Activated CD8-positive, alpha-beta memory T cell treated with anti-CD3 and anti-CD28 coated beads, Interleukin-2, amount 10 ng/mL, durations not matched to agents 7 days and 5 days (primary cell): ENCODE data around the gene ADAD2. TPM values are rescaled to one million over a fixed set of nuclear protein-coding genes. Genes with fewer than 3 reads are reported as not detected.

Experiments
- ATAC-seq: fragments of 150-1000 bp; cut with Tn5 transposase; one replicate; pipeline ENCODE4 v1.10.0; 2021; ENCODE audit warnings: moderate library complexity
- CTCF ChIA-PET: fragments of 350-600 bp; sonication (Branson Sonifier 250); formaldehyde crosslinking; loops from one replicate; lab custom pipeline; 2021; ENCODE audit warnings: antibody characterized with exemption; lab: Charles Lee
- DNase-seq: peaks from one replicate; pipeline ENCODE4 v3.0.0-alpha.2; 2020
- H3K27ac Mint-ChIP-seq: one replicate; pipeline ENCODE4 v1.8.0; 2021; ENCODE audit warnings: mild to moderate bottlenecking, mixed read lengths
- H3K27me3 Mint-ChIP-seq: one replicate; pipeline ENCODE4 v1.8.0; 2021; ENCODE audit warnings: mixed read lengths
- H3K36me3 Mint-ChIP-seq: one replicate; pipeline ENCODE4 v1.8.0; 2021; ENCODE audit warnings: mild to moderate bottlenecking, mixed read lengths
- H3K4me1 Mint-ChIP-seq: one replicate; pipeline ENCODE4 v1.8.0; 2021; ENCODE audit warnings: mixed read lengths
- H3K4me3 Mint-ChIP-seq: one replicate; pipeline ENCODE4 v1.8.0; 2021; ENCODE audit warnings: mild to moderate bottlenecking, moderate library complexity, mixed read lengths
- H3K9me3 Mint-ChIP-seq: one replicate; pipeline ENCODE4 v1.8.0; 2022; ENCODE audit warnings: low read depth, mixed read lengths
- total RNA-seq, 2 experiments: library from RNA; stranded (reverse); gene quantifications; one replicate each; pipeline ENCODE4 v1.2.3, GENCODE V29; 2021

ADAD2 gene
- total RNA-seq, 2 experiments from 2014 or later = not detected

GRCh38 chr16:84179612-84180320 is 11.2 kb upstream of the ADAD2 start:
- DNase-seq = no peak
- ATAC-seq = no peak
- Mint-ChIP-seq H3K4me1 (peaks cover 6% of the 10 kb centered on the region), H3K9me3 (no peaks in the 10 kb centered on the region), H3K27me3 (no peaks in the 10 kb centered on the region), H3K27ac (no peak overlapping the region), H3K4me3 (no peak overlapping the region), H3K36me3 (peaks cover 14% of the 10 kb centered on the region)
- CTCF ChIA-PET = interaction anchor here (0.8 kb wide), 1 partner anchor 223 kb away, joined by 3 read pairs; no protein-coding TSS in a partner anchor

DNA sequence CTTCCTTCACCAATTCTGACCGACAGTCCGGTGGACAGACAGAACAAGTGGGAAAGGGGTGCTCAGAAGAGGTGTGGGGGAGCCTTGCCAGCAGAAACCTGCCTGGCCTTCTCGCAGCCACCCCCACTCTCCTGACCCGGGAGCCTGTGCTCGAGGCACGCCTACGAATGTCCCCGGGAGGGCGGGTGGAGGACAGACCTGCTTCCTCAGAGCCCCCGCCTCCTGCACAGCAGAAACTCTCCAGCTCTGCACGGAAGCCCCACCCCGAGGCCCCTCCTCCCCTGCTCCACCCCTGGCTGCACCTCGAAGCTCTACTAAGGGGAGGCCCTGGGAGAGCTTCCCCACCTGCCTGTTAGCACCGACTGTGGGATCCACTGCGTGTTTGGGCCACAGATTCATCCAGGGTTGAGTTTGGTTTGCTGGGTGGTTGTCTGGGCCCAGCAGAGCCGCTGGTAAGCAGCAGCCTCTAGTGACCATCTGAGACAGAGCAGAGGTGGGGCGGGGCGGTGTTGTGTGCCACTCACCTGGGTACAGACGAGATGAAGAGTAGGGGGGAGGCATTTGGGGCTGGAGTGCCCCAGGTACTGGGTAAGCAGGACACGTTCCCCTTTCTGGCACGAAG is 10.3 kb upstream of the ADAD2 start:
- CTCF ChIA-PET = interaction anchor here (0.8 kb wide), 1 partner anchor 224 kb away, joined by 3 read pairs; no protein-coding TSS in a partner anchor

DNA sequence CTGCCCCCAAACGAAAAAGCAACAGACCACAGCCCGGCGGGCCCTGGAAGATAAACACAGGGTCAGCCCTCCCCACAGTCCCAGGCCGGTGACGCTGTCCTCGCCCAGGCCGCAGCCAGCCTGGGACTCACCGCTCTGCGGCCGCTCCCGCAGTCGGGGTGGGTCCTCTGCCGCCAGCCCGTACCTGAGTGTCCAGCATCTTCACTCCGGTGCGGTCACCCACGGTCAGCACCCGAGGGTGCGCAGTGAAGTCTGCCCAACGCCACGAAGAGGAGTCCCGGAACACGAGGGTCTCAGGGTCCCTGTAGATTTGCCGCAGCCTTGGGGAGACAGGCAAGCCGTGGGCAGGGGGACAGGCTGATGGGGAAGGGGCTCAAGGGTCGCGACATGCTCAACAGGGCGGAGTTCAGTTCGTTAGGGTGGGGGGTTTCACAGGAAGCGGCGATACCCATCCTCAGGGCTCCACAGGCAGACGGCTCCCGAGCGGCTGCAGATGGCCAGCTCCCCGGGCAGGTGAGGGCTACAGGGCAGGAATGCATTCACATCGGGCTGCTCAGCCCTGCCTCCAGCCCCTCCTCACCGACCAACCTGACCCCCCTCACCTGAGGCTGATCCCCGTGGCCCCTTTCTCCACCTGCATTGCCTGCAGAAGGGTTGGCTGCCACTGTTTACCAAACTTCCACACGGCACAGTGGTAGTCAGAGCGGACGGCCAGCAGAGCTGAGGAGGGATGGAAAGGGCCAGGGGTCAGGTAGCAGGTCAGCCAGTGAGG is 9.6 kb upstream of the ADAD2 start:
- no peak for ATAC-seq
- no peaks in the 10 kb centered on the region for H3K27me3 Mint-ChIP-seq
- H3K4me3 Mint-ChIP-seq = no peak overlapping the region
- CTCF ChIA-PET = no interaction called here
- H3K36me3 Mint-ChIP-seq = peaks cover 16% of the 10 kb centered on the region
- no peak overlapping the region for H3K27ac Mint-ChIP-seq
- peaks cover 13% of the 10 kb centered on the region for H3K4me1 Mint-ChIP-seq
- no peak for DNase-seq
- H3K9me3 Mint-ChIP-seq = no peaks in the 10 kb centered on the region

More for the DNA sequence above, 10.3 kb upstream of the ADAD2 start:
- no peak for ATAC-seq
- Mint-ChIP-seq H3K27me3 (no peaks in the 10 kb centered on the region), H3K9me3 (no peaks in the 10 kb centered on the region), H3K4me3 (no peak overlapping the region), H3K4me1 (peaks cover 11% of the 10 kb centered on the region), H3K27ac (no peak overlapping the region), H3K36me3 (peaks cover 16% of the 10 kb centered on the region)
- DNase-seq = no peak

DNA sequence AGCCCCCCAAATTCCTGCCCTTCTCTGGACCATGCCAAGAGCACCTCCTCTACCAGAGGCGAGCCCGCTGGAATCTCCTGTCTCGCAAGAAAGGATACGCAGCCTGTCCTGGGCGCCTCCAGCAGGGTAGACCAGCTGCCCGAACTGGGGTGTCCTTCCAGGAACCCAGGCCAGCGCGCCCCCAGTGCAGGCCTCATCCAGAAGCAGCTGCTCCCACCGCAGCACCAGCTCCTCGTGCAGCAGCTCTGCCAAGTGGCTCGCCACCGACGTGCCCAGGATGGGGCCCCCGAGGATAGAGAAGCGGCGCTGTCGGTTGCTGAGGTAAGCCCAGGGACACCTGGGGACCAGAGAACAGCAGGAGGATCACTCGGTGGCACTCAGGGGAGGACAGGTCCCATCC is 8.9 kb upstream of the ADAD2 start:
- Mint-ChIP-seq H3K4me3 (no peak overlapping the region), H3K36me3 (peaks cover 16% of the 10 kb centered on the region), H3K27me3 (no peaks in the 10 kb centered on the region), H3K4me1 (peaks cover 13% of the 10 kb centered on the region), H3K27ac (no peak overlapping the region), H3K9me3 (no peaks in the 10 kb centered on the region)
- ATAC-seq (no peak), DNase-seq (no peak)
- CTCF ChIA-PET = interaction anchor here (1.4 to 7.6 kb wide), 2 partner anchors 96 to 226 kb away, joined by 4 to 143 read pairs; no protein-coding TSS in a partner anchor

DNA sequence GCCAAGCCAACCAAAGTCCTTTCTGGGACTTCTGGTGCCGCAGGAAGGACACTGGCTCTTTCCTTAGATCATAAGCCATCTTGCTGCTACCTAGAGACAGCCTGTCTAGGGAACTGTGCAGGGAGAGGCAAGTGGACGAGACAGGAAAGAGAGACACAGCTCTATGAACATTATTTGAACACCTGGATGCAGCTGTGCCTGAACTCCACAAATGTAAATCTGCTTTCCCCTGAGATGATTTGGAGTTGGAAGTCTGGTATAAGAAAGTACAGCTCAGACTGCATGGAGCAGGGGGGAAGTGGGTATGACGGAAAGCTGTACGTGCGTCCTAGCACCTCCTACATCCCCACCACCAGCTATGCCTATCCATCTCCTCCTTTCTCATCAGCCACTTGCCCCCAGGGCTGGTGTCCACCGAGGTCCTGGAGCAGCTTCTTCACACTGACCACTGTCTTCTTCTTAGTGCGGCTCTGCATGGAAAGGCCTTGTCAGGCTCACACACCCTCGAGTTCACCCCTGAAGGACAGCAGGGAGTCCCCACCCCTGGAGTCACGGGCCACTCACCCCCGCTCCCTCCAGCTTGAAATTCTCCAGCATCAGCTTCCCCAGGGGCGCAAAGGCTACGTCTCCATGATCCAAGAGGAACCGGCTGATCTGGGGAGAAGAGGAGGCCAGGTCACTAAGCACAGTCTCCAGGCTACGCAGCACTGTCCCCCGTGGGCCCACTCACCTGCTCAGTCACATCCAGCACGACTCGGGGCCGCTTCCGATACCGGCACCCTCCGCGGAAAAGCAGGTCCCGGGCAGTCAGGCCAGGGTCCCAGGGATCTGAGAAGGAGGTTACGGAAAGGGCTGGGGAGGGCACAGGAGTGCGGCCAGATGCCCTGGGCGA is 8.0 kb upstream of the ADAD2 start:
- DNase-seq (no peak), ATAC-seq (no peak)
- H3K9me3 Mint-ChIP-seq = no peaks in the 10 kb centered on the region
- H3K27ac Mint-ChIP-seq = no peak overlapping the region
- H3K4me3 Mint-ChIP-seq = no peak overlapping the region
- H3K36me3 Mint-ChIP-seq = peaks cover 16% of the 10 kb centered on the region
- CTCF ChIA-PET = interaction anchor here (1.4 to 7.6 kb wide), 2 partner anchors 97 to 226 kb away, joined by 4 to 143 read pairs; no protein-coding TSS in a partner anchor
- H3K4me1 Mint-ChIP-seq = peaks cover 13% of the 10 kb centered on the region
- H3K27me3 Mint-ChIP-seq = no peaks in the 10 kb centered on the region

- Mint-ChIP-seq H3K36me3 (peaks cover 16% of the 10 kb centered on the region), H3K4me3 (no peak overlapping the region), H3K4me1 (peaks cover 13% of the 10 kb centered on the region), H3K9me3 (no peaks in the 10 kb centered on the region), H3K27me3 (no peaks in the 10 kb centered on the region), H3K27ac (no peak overlapping the region)
- DNase-seq = no peak
- CTCF ChIA-PET = interaction anchor here (1.2 to 7.6 kb wide), 3 partner anchors 13 to 227 kb away, joined by 3 to 143 read pairs (median 4); no protein-coding TSS in a partner anchor
- ATAC-seq = no peak
Measured at GRCh38 chr16:84183572-84183875, 7.4 kb upstream of the ADAD2 start.

DNA sequence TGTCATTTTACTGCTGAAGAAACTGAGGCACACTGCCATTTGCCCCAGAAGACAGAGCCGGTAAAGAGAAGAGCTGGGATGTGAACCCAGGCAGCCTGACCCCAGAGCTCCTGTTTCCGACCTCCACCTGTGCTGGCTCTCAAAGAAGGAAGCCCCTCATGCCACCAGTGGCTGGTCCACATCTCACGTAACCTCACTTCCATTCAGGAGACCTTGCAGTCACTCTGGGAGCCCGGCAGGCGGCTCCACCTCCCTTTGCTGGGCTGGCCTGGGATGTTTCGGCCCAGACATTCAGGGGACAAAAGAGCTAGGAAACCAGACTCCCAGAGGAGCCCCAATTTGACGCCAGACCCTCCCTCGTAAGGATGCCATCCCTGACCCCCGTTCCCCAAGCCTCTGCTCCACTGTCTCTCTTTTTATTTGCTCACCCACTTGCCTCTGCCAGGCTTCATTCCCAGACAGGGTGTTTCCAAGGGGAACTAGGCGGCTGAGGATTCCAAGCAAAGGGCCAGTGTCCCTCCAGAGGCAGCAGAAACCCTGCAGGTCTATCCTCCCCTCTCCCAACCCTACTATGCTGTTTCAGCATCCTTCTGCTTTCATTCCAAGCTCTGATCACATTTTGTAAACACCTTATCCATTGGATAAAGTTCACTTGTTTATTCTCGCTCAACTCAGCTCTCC is 6.9 kb upstream of the ADAD2 start:
- ATAC-seq (no peak), DNase-seq (no peak)
- no peaks in the 10 kb centered on the region for H3K9me3 Mint-ChIP-seq
- peaks cover 16% of the 10 kb centered on the region for H3K36me3 Mint-ChIP-seq
- peaks cover 13% of the 10 kb centered on the region for H3K4me1 Mint-ChIP-seq
- CTCF ChIA-PET = interaction anchor here (1.2 to 7.6 kb wide), 3 partner anchors 9 to 98 kb away, joined by 3 to 143 read pairs (median 3); no protein-coding TSS in a partner anchor
- H3K27me3 Mint-ChIP-seq = no peaks in the 10 kb centered on the region
- no peak overlapping the region for H3K27ac Mint-ChIP-seq
- no peak overlapping the region for H3K4me3 Mint-ChIP-seq

- Mint-ChIP-seq H3K4me3 (peak overlapping the region; percentile 95), H3K9me3 (no peaks in the 10 kb centered on the region), H3K36me3 (peaks cover 16% of the 10 kb centered on the region), H3K27me3 (no peaks in the 10 kb centered on the region), H3K27ac (no peak overlapping the region), H3K4me1 (peaks cover 13% of the 10 kb centered on the region)
- DNase-seq (no peak), ATAC-seq (no peak)
- CTCF ChIA-PET = interaction anchor here (1.2 to 7.6 kb wide), 3 partner anchors 10 to 99 kb away, joined by 3 to 143 read pairs (median 3); no protein-coding TSS in a partner anchor
Measured at GRCh38 chr16:84184775-84185174, 6.2 kb upstream of the ADAD2 start.

GRCh38 chr16:84186685-84187437 is 4.1 kb upstream of the ADAD2 start, which contains the start of gene TAF1C:
Gene TAF1C, minus strand, starts transcription at chr16:84187057. Its CDS starts 2,069 bp downstream, at chr16:84184988.
- peak; percentile 92 for DNase-seq
- peaks cover 13% of the 10 kb centered on the region for H3K4me1 Mint-ChIP-seq
- ATAC-seq = peak; percentile 96
- peak within 1 kb of the TSS; percentile 95 for H3K4me3 Mint-ChIP-seq
- H3K27me3 Mint-ChIP-seq = no peaks in the 10 kb centered on the region
- no peaks in the 10 kb centered on the region for H3K9me3 Mint-ChIP-seq
- CTCF ChIA-PET = interaction anchor here (0.6 to 7.6 kb wide), 43 partner anchors 9 to 1534 kb away, joined by 3 to 143 read pairs (median 5); partner anchors contain the start of genes DNAAF1, HSDL1, MBTPS1 and OSGIN1
- peaks cover 11% of the 10 kb centered on the region for H3K36me3 Mint-ChIP-seq
- H3K27ac Mint-ChIP-seq = peak within 1 kb of the TSS; percentile 92

- Mint-ChIP-seq H3K4me3 (no peak overlapping the region), H3K27ac (no peak overlapping the region), H3K4me1 (peaks cover 16% of the 10 kb centered on the region), H3K9me3 (no peaks in the 10 kb centered on the region), H3K36me3 (no peaks in the 10 kb centered on the region), H3K27me3 (no peaks in the 10 kb centered on the region)
- CTCF ChIA-PET = no interaction called here
- ATAC-seq (no peak), DNase-seq (no peak)
Measured at GRCh38 chr16:84191466-84191865, 509 bp downstream of the ADAD2 start.

DNA sequence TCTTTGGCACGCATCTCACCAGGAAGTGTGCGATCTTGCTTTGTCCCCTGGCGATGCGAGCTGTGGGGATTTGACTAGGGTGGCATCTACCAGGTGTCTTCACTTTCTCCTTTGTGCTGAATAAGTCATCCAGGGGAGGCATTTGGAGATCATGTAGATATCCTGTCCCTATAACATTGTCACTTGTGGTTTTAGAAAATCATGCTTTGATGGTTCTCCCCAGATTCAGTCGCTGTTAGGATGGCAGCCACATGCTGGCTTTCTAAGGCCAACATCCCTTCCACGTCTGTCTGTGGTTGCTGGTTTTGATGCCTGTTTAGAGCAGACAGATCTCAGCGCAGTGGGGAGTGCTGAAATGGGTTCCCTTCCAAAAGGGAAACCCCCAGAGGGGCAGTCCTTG is 2.5 kb downstream of the ADAD2 start:
- DNase-seq = no peak
- no peak for ATAC-seq
- H3K27ac Mint-ChIP-seq = no peak overlapping the region
- no peaks in the 10 kb centered on the region for H3K9me3 Mint-ChIP-seq
- peaks cover 16% of the 10 kb centered on the region for H3K4me1 Mint-ChIP-seq
- H3K27me3 Mint-ChIP-seq = peaks cover 3% of the 10 kb centered on the region
- H3K4me3 Mint-ChIP-seq = no peak overlapping the region
- CTCF ChIA-PET = interaction anchor here (0.9 to 1.3 kb wide), 2 partner anchors 109 to 125 kb away, joined by 3 to 4 read pairs; no protein-coding TSS in a partner anchor
- no peaks in the 10 kb centered on the region for H3K36me3 Mint-ChIP-seq
